Neural crest cell (in vitro differentiated cells): ENCODE measurements around the gene IRF1. TPM values are rescaled to one million over a fixed set of nuclear protein-coding genes. Genes with fewer than 3 reads are reported as not detected.

Experiments
- DNase-seq: peaks from one replicate; pipeline ENCODE4 v3.0.0; 2021; ENCODE audit warnings: low read depth, mixed read lengths, low spot score
- H3K27ac Mint-ChIP-seq: one replicate; pipeline ENCODE4 v1.8.0; 2021; ENCODE audit warnings: mild to moderate bottlenecking, mixed read lengths; ENCODE audit not compliant: unreplicated experiment
- H3K27me3 Mint-ChIP-seq: 2 replicates; pipeline ENCODE4 v1.8.0; 2021; ENCODE audit warnings: low read depth, mild to moderate bottlenecking, mixed read lengths
- H3K36me3 Mint-ChIP-seq: 2 replicates; pipeline ENCODE4 v1.8.0; 2021; ENCODE audit warnings: low read depth, mild to moderate bottlenecking, mixed read lengths
- H3K4me1 Mint-ChIP-seq: 2 replicates; pipeline ENCODE4 v1.8.0; 2021; ENCODE audit warnings: mixed read lengths
- H3K4me3 Mint-ChIP-seq: one replicate; pipeline ENCODE4 v1.8.0; 2021; ENCODE audit warnings: mild to moderate bottlenecking, mixed read lengths
- H3K9me3 Mint-ChIP-seq: 2 replicates; pipeline ENCODE4 v1.8.0; 2021; ENCODE audit warnings: mixed read lengths
- long read RNA-seq: library from polyadenylated mRNA; unstranded; transcript quantifications from one replicate; pipeline ENCODE4 v2.0.0, GENCODE V29; 2020
- total RNA-seq: library from RNA; stranded (reverse); gene quantifications from 2 replicates; pipeline ENCODE4 v1.2.1, GENCODE V29; 2021
- TF ChIP-seq, protein P1 (sequence below): fragments of 200-600 bp; sonication (generic); conservative IDR thresholded peaks from 2 replicates; pipeline ENCODE4 v1.5.0; 2021; ENCODE audit warnings: antibody characterized with exemption, mild to moderate bottlenecking

The IRF1 gene
- 4.5 and 4.7 TPM in 2 replicates for total RNA-seq
- long read RNA-seq = 0 reads

GRCh38 chr5:132490484-132491367 lies at the start of gene IRF1:
TSS of gene IRF1 (minus strand) at chr5:132490773. CDS start at chr5:132489478, 1,295 bp downstream.
- H3K27ac Mint-ChIP-seq = no peak within 1 kb of the TSS

DNA sequence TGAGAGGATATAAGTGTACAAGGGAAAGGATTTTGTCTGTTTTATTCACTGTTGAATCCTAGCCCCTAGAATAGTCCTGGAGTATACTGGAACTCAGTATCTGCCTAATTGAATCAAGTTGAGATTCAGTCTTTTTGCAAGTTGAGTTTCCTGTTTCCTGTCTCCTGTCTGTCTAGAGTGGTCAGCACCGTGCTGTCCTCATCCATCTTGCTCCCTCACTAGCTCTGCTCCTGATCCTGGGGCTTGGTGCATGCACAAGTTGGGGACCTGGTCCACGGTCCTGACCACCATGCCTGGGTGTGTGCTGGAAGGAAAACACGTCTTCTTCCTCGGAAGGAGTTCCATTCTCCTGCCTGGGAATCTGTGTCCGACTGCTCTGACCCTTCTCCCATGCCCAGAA lies 49.6 kb upstream of the IRF1 start:
- Mint-ChIP-seq H3K36me3 (no peaks in the 10 kb centered on the region), H3K27me3 (peaks cover 10% of the 10 kb centered on the region), H3K9me3 (no peaks in the 10 kb centered on the region), H3K4me3 (no peak overlapping the region), H3K4me1 (peaks cover 9% of the 10 kb centered on the region), H3K27ac (no peak overlapping the region)
- DNase-seq = no peak
- TF ChIP-seq, protein P1, sequence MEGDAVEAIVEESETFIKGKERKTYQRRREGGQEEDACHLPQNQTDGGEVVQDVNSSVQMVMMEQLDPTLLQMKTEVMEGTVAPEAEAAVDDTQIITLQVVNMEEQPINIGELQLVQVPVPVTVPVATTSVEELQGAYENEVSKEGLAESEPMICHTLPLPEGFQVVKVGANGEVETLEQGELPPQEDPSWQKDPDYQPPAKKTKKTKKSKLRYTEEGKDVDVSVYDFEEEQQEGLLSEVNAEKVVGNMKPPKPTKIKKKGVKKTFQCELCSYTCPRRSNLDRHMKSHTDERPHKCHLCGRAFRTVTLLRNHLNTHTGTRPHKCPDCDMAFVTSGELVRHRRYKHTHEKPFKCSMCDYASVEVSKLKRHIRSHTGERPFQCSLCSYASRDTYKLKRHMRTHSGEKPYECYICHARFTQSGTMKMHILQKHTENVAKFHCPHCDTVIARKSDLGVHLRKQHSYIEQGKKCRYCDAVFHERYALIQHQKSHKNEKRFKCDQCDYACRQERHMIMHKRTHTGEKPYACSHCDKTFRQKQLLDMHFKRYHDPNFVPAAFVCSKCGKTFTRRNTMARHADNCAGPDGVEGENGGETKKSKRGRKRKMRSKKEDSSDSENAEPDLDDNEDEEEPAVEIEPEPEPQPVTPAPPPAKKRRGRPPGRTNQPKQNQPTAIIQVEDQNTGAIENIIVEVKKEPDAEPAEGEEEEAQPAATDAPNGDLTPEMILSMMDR = no peak

More at GRCh38 chr5:132490484-132491367, at the start of gene IRF1:
- H3K27me3 Mint-ChIP-seq = peaks cover 55% of the 10 kb centered on the region
- DNase-seq = peak; percentile 84
- TF ChIP-seq, protein P1 = no peak
- H3K4me3 Mint-ChIP-seq = peak within 1 kb of the TSS; percentile 80
- peaks cover 2% of the 10 kb centered on the region for H3K36me3 Mint-ChIP-seq
- H3K4me1 Mint-ChIP-seq = peaks cover 7% of the 10 kb centered on the region
- no peaks in the 10 kb centered on the region for H3K9me3 Mint-ChIP-seq

DNA sequence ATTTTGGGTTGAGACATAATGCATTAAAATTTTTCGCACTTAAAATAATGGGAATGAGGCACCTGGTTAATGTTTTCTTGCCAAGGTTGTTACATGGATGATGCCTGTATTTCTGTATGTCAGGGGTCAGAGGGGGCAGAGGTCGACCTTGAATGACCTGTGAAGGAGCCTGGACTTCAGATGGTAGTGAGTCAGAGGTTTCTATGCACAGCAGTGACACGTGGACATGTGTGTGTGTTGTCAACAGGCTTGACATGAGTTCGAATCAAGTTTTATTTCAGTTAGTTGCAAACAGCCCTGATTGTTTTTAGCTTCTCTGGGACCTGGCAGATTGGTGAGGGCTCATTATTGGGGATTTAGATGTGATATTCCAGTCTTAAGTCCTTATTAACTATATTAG lies 49.1 kb upstream of the IRF1 start:
- Mint-ChIP-seq H3K27ac (no peak overlapping the region), H3K27me3 (peaks cover 15% of the 10 kb centered on the region), H3K36me3 (no peaks in the 10 kb centered on the region), H3K9me3 (no peaks in the 10 kb centered on the region), H3K4me3 (no peak overlapping the region), H3K4me1 (peaks cover 9% of the 10 kb centered on the region)
- DNase-seq = no peak
- TF ChIP-seq, protein P1 = no peak

GRCh38 chr5:132530946-132531345 lies 40.4 kb upstream of the IRF1 start:
- TF ChIP-seq, protein P1 = no peak
- Mint-ChIP-seq H3K36me3 (no peaks in the 10 kb centered on the region), H3K4me1 (no peaks in the 10 kb centered on the region), H3K9me3 (no peaks in the 10 kb centered on the region), H3K27me3 (peaks cover 42% of the 10 kb centered on the region), H3K27ac (no peak overlapping the region), H3K4me3 (no peak overlapping the region)
- no peak for DNase-seq

- Mint-ChIP-seq H3K27me3 (peaks cover 40% of the 10 kb centered on the region), H3K27ac (no peak overlapping the region), H3K9me3 (no peaks in the 10 kb centered on the region), H3K4me1 (no peaks in the 10 kb centered on the region), H3K4me3 (no peak overlapping the region), H3K36me3 (no peaks in the 10 kb centered on the region)
- TF ChIP-seq, protein P1 = no peak
- DNase-seq = no peak
Observed at GRCh38 chr5:132528866-132529634, 38.5 kb upstream of the IRF1 start.
